GM10248 (cell line): ENCODE data around the gene KLF16.

Experiments
- CTCF ChIA-PET: fragments of 300-600 bp; sonication (Branson Sonifier 250); formaldehyde crosslinking; extraction: SDS; loops from one replicate; lab custom pipeline; 2021; ENCODE audit warnings: antibody characterized with exemption; lab: Yijun Ruan, JAX
- POLR2A ChIA-PET: fragments of 350-650 bp; sonication (Branson Sonifier 250); formaldehyde crosslinking; extraction: SDS; loops from one replicate; lab custom pipeline; 2020; ENCODE audit warnings: antibody characterized with exemption; lab: Yijun Ruan, JAX
- DNase-seq: peaks from one replicate; pipeline ENCODE4 v3.0.0; 2012; ENCODE audit errors: extremely low spot score
- CTCF ChIP-seq: IDR thresholded peaks from 2 replicates; pipeline ENCODE4 v1.5.1; 2012; ENCODE audit warnings: mild to moderate bottlenecking, low read depth; ENCODE audit errors: extremely low read depth, missing control alignments, control extremely low read depth

Gene KLF16

GRCh38 chr19:1843646-1844394, 19.6 kb downstream of the KLF16 start:
- TF ChIP-seq CTCF, result no peak
- DNase-seq, result no peak
- ChIA-PET CTCF (interaction anchor here (1.3 to 4.6 kb wide), 3 partner anchors 18 to 298 kb away, joined by 3 to 19 read pairs (median 4); no protein-coding TSS in a partner anchor), POLR2A (no interaction called here)

GRCh38 chr19:1843116-1843515, 20.3 kb downstream of the KLF16 start:
- no peak for DNase-seq
- TF ChIP-seq CTCF, result no peak
- ChIA-PET CTCF (interaction anchor here (1.3 to 4.6 kb wide), 3 partner anchors 17 to 297 kb away, joined by 3 to 19 read pairs (median 4); no protein-coding TSS in a partner anchor), POLR2A (no interaction called here)

- ChIA-PET POLR2A (no interaction called here), CTCF (interaction anchor here (1.2 to 7.1 kb wide), 5 partner anchors 12 to 87 kb away, joined by 3 to 152 read pairs (median 3); no protein-coding TSS in a partner anchor)
- DNase-seq, result no peak
- no peak for TF ChIP-seq CTCF
These were observed 22.0 kb downstream of the KLF16 start for GRCh38 chr19:1841209-1841924.

- TF ChIP-seq CTCF, result no peak
- no peak for DNase-seq
- POLR2A ChIA-PET, result interaction anchor here (0.9 kb wide), 1 partner anchor 36 kb away, joined by 3 read pairs; no protein-coding TSS in a partner anchor
- CTCF ChIA-PET, result interaction anchor here (0.6 to 7.1 kb wide), 3 partner anchors 12 to 24 kb away, joined by 3 to 152 read pairs (median 3); no protein-coding TSS in a partner anchor
These were observed 22.8 kb downstream of the KLF16 start for GRCh38 chr19:1840541-1841115.

- ChIA-PET POLR2A (interaction anchor here (0.6 to 0.9 kb wide), 2 partner anchors 37 to 250 kb away, joined by 3 read pairs; no protein-coding TSS in a partner anchor), CTCF (interaction anchor here (0.6 to 7.1 kb wide), 6 partner anchors 13 to 168 kb away, joined by 3 to 152 read pairs (median 3); no protein-coding TSS in a partner anchor)
- TF ChIP-seq CTCF, result no peak
- DNase-seq, result no peak
These were observed 23.5 kb downstream of the KLF16 start for GRCh38 chr19:1839658-1840540.
